Endodermal cell (in vitro differentiated cells): ENCODE measurements around the gene GSAP. TPM values are rescaled to one million over a fixed set of nuclear protein-coding genes. Genes with fewer than 3 reads are reported as not detected.

Source experiments
- DNase-seq: peaks from one replicate; pipeline ENCODE4 v3.0.0-alpha.2; 2017
- H3K27ac ChIP-seq: 2 replicates; pipeline ENCODE4 v1.5.1; 2013; ENCODE audit warnings: mild to moderate bottlenecking, low read depth, low read length, moderate library complexity
- H3K27me3 ChIP-seq: 2 replicates; pipeline ENCODE4 v1.6.1; 2013; ENCODE audit warnings: mild to moderate bottlenecking, low read length, moderate library complexity; ENCODE audit not compliant: insufficient read depth, control insufficient read depth, poor library complexity, severe bottlenecking
- H3K36me3 ChIP-seq: 2 replicates; pipeline ENCODE4 v1.7.0; 2013; ENCODE audit warnings: mild to moderate bottlenecking, low read length, moderate library complexity; ENCODE audit not compliant: control insufficient read depth, insufficient read depth
- H3K4me1 ChIP-seq: one replicate; pipeline ENCODE4 v1.7.0; 2013; ENCODE audit warnings: low read length; ENCODE audit not compliant: control insufficient read depth, insufficient read depth
- H3K4me3 ChIP-seq: 2 replicates; pipeline ENCODE4 v1.5.1; 2013; ENCODE audit warnings: mild to moderate bottlenecking, low read length, moderate library complexity
- H3K9ac ChIP-seq: 2 replicates; pipeline ENCODE4 v1.6.1; 2013; ENCODE audit warnings: mild to moderate bottlenecking, low read length, moderate library complexity; ENCODE audit not compliant: poor library complexity, severe bottlenecking; ENCODE audit errors: extremely low read depth
- H3K9me3 ChIP-seq: 2 replicates; pipeline ENCODE4 v1.6.1; 2013; ENCODE audit warnings: mild to moderate bottlenecking, low read length, moderate library complexity; ENCODE audit not compliant: control insufficient read depth
- H3K27ac Mint-ChIP-seq: 2 replicates; pipeline ENCODE4 v1.8.0; 2020; ENCODE audit warnings: mixed read lengths
- H3K27me3 Mint-ChIP-seq: 2 replicates; pipeline ENCODE4 v1.8.0; 2021; ENCODE audit warnings: mild to moderate bottlenecking, mixed read lengths; ENCODE audit not compliant: insufficient read depth
- H3K36me3 Mint-ChIP-seq: 2 replicates; pipeline ENCODE4 v1.8.0; 2020; ENCODE audit warnings: low read depth, mixed read lengths
- H3K4me1 Mint-ChIP-seq: 2 replicates; pipeline ENCODE4 v1.8.0; 2020; ENCODE audit warnings: mixed read lengths
- H3K4me3 Mint-ChIP-seq: 2 replicates; pipeline ENCODE4 v1.8.0; 2020; ENCODE audit warnings: mild to moderate bottlenecking, moderate library complexity, mixed read lengths
- H3K9me3 Mint-ChIP-seq: 2 replicates; pipeline ENCODE4 v1.8.0; 2020; ENCODE audit warnings: mild to moderate bottlenecking, mixed read lengths
- CTCF ChIP-seq: fragments of 200-600 bp; sonication (generic); conservative IDR thresholded peaks from 2 replicates; pipeline ENCODE4 v1.5.0; 2021; ENCODE audit warnings: antibody characterized with exemption, mild to moderate bottlenecking
- WGBS, 2 experiments: methylation state at CpG; one replicate each; pipeline versions ENCODE4 v1.1.5 to v1.1.7; 2013; ENCODE audit warnings: missing lambda C conversion rate in 2 of 2, mixed read lengths in 1 of 2; ENCODE audit not compliant: insufficient coverage in 1 of 2, insufficient read length in 1 of 2; 5-methylcytosine and 5-hydroxymethylcytosine counted together
- total RNA-seq, 2 donors: library from RNA; stranded (reverse); fragmentation: NEBNext Ultra II Directional in 1 of 2; extraction: Animal tissue kit (Norgen Biotek cat#: 25700) in 1 of 2; gene quantifications; 2 replicates in 1 of 2; 3 replicates in 1 of 2; pipeline ENCODE4 v1.2.1, GENCODE V29; 2021

GSAP gene
- total RNA-seq, 2 donors from 2014 or later, result 0.82 to 0.90 TPM

- Histone ChIP-seq H3K27me3 (no peaks in the 10 kb centered on the region), H3K9ac (no peak overlapping the region), H3K27ac (no peak overlapping the region), H3K4me3 (no peak overlapping the region), H3K9me3 (no peaks in the 10 kb centered on the region), H3K4me1 (no peaks in the 10 kb centered on the region), H3K36me3 (no peaks in the 10 kb centered on the region)
- Mint-ChIP-seq H3K4me1 (peaks cover 10% of the 10 kb centered on the region), H3K27ac (no peak overlapping the region), H3K4me3 (no peak overlapping the region), H3K36me3 (no peaks in the 10 kb centered on the region), H3K9me3 (no peaks in the 10 kb centered on the region), H3K27me3 (no peaks in the 10 kb centered on the region)
- TF ChIP-seq CTCF, result no peak
- DNase-seq, result no peak
- WGBS, 2 experiments, result 79 to 80% methylated on average over 3 to 6 of the region's 6 CpGs
Observed at GRCh38 chr7:77330169-77330882, 85.8 kb downstream of the GSAP start.

- no peak overlapping the region for H3K4me3 Mint-ChIP-seq
- Histone ChIP-seq H3K27me3 (no peaks in the 10 kb centered on the region), H3K9ac (no peak overlapping the region), H3K4me1 (no peaks in the 10 kb centered on the region), H3K27ac (no peak overlapping the region), H3K4me3 (no peak overlapping the region), H3K9me3 (no peaks in the 10 kb centered on the region), H3K36me3 (no peaks in the 10 kb centered on the region)
- no peak for TF ChIP-seq CTCF
- no peaks in the 10 kb centered on the region for H3K36me3 Mint-ChIP-seq
- no peaks in the 10 kb centered on the region for H3K9me3 Mint-ChIP-seq
- H3K27me3 Mint-ChIP-seq, result no peaks in the 10 kb centered on the region
- H3K27ac Mint-ChIP-seq, result no peak overlapping the region
- WGBS, 2 experiments, result 94% methylated on average over 4 of the region's 4 CpGs; no CpG with 5 or more reads in 1 of the 2 experiments
- peaks cover 10% of the 10 kb centered on the region for H3K4me1 Mint-ChIP-seq
- no peak for DNase-seq
Observed at GRCh38 chr7:77329466-77330168, 86.5 kb downstream of the GSAP start.

DNA sequence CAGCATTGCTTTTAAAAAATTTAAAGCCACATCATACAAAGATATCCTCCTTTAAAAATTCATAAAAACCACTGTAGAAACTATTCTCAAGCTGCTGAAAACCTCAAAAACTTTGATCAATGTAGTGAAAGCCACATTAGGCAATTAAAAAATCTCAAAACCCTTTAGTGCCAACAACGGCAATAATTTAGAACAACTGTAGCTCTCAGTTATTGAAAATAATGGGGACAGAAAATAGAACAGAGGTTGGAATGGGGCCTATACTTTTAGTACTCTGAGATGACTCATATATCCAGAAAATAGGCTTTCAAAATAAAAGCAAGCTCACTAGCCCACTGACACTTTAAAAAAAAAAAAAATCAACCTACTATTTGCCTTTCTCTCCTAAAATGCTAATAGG lies 87.5 kb downstream of the GSAP start:
- no peak for TF ChIP-seq CTCF

More for the DNA sequence above, 87.5 kb downstream of the GSAP start:
- Histone ChIP-seq H3K4me1 (no peaks in the 10 kb centered on the region), H3K4me3 (no peak overlapping the region), H3K9me3 (no peaks in the 10 kb centered on the region), H3K27ac (no peak overlapping the region), H3K27me3 (no peaks in the 10 kb centered on the region), H3K36me3 (no peaks in the 10 kb centered on the region), H3K9ac (no peak overlapping the region)
- no peaks in the 10 kb centered on the region for H3K36me3 Mint-ChIP-seq
- no peak overlapping the region for H3K27ac Mint-ChIP-seq
- H3K4me3 Mint-ChIP-seq, result no peak overlapping the region
- H3K27me3 Mint-ChIP-seq, result no peaks in the 10 kb centered on the region
- H3K4me1 Mint-ChIP-seq, result peaks cover 10% of the 10 kb centered on the region
- DNase-seq, result no peak
- 100% methylated on average over 1 of the region's 1 CpG; no CpG with 5 or more reads in 1 of the 2 experiments for WGBS, 2 experiments
- H3K9me3 Mint-ChIP-seq, result no peaks in the 10 kb centered on the region
